Loucy (cell line): Measurements from ENCODE around the gene VPS52.
A peak's percentile ranks its signal among the peaks of the same experiment; 100 is the strongest.

Experiments
- H2AFZ ChIP-seq: fragments of 200-600 bp; sonication (generic); 2 replicates; pipeline ENCODE4 v1.6.0; 2016; ENCODE audit warnings: antibody characterized with exemption, mild to moderate bottlenecking, low read length, moderate library complexity
- H3F3A ChIP-seq: fragments of 200-600 bp; 2 replicates; pipeline ENCODE4 v1.6.0; 2016; ENCODE audit warnings: antibody characterized with exemption, low read depth, mild to moderate bottlenecking
- H3K27me3 ChIP-seq: fragments of 200-600 bp; sonication (generic); 2 replicates; pipeline ENCODE4 v1.6.1; 2014; ENCODE audit warnings: low read length, mild to moderate bottlenecking; ENCODE audit not compliant: insufficient read depth, poor library complexity, severe bottlenecking
- H3K36me3 ChIP-seq: fragments of 200-600 bp; sonication (generic); 2 replicates; pipeline ENCODE4 v1.6.1; 2016; ENCODE audit warnings: low read length; ENCODE audit not compliant: insufficient read depth
- H3K4me1 ChIP-seq: fragments of 200-600 bp; sonication (generic); 2 replicates; pipeline ENCODE4 v1.5.1; 2014; ENCODE audit warnings: low read length, mild to moderate bottlenecking; ENCODE audit not compliant: insufficient read depth, poor library complexity, severe bottlenecking
- H3K4me2 ChIP-seq: fragments of 200-600 bp; sonication (generic); 2 replicates; pipeline ENCODE4 v1.6.0; 2014; ENCODE audit warnings: antibody characterized with exemption, low read length, low read depth, mild to moderate bottlenecking; ENCODE audit not compliant: poor library complexity, severe bottlenecking
- H3K4me3 ChIP-seq: fragments of 200-600 bp; sonication (generic); 2 replicates; pipeline ENCODE4 v1.5.1; 2014; ENCODE audit warnings: low read length, mild to moderate bottlenecking, mixed read lengths; ENCODE audit not compliant: poor library complexity, severe bottlenecking
- H3K79me2 ChIP-seq: fragments of 200-600 bp; sonication (generic); 2 replicates; pipeline ENCODE4 v1.6.1; 2014; ENCODE audit warnings: low read length; ENCODE audit not compliant: insufficient read depth
- H3K9ac ChIP-seq: fragments of 200-600 bp; sonication (generic); 2 replicates; pipeline ENCODE4 v1.6.0; 2014; ENCODE audit warnings: mild to moderate bottlenecking, low read depth, low read length, moderate library complexity; ENCODE audit not compliant: poor library complexity, severe bottlenecking
- H3K9me2 ChIP-seq: fragments of 200-600 bp; sonication (generic); replicated peaks from 2 replicates; pipeline ENCODE4 v1.6.1; 2016; ENCODE audit warnings: low read depth, low read length, mixed read lengths
- H3K9me3 ChIP-seq: fragments of 200-600 bp; sonication (generic); 2 replicates; pipeline ENCODE4 v1.6.1; 2014; ENCODE audit warnings: mild to moderate bottlenecking, antibody characterized with exemption, low read length, low read depth; ENCODE audit not compliant: insufficient read depth
- H4K20me1 ChIP-seq: fragments of 200-600 bp; sonication (generic); 2 replicates; pipeline ENCODE4 v1.6.0; 2014; ENCODE audit warnings: antibody characterized with exemption, low read length, mild to moderate bottlenecking; ENCODE audit not compliant: insufficient read depth, poor library complexity, severe bottlenecking
- EZH2phosphoT487 ChIP-seq: fragments of 200-600 bp; IDR thresholded peaks from 2 replicates; pipeline ENCODE4 v1.6.1; 2018; ENCODE audit warnings: antibody characterized with exemption, mild to moderate bottlenecking, moderate library complexity, borderline replicate concordance
- TF ChIP-seq, protein P1 (sequence below): fragments of 200-600 bp; sonication (generic); conservative IDR thresholded peaks from 2 replicates; pipeline ENCODE4 v1.5.1; 2014; ENCODE audit warnings: mild to moderate bottlenecking, antibody characterized with exemption, low read length

VPS52 gene

DNA sequence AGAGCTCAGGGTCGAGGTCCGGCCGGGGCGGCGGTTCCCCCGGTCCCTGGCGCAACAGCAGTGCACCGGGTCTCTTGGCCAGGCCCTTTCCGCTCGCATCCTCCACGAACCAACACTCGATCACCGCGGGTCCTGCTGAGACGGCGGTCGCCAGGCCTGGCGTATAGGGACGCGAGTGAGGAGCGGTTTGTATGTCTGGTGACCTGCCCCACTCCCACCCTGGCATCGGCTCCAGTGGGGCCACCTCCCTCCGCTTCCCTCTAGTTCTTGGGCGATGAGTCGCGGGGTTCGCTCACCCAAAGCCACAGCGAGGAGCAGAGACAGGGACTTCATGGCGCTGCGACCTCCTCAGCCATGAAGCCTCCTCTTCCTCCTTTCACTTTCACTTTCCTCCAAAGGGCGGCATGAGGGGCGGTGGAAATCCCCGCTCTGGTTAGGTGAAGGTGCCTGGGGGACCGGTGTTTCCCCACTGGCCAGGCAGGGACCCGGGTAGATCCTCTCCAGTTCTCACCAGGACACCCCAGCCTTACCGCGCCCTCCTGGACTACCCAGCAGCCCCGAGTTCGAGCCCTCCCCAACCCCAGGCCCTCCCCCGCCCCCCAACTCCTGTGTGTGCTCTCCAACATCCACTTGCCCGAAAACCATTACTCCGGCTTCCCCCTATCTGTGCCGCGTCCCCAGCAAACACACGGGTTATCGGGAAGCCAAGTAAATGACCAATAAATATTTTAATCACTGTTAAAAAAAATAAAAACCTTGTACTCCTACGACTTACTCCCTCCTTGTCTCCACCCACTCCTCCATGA lies 42.2 kb upstream of the VPS52 start, which contains the start of gene TAPBP:
TAPBP (minus strand) TSS at position 370 of the 806 bp plus-strand sequence; CDS start at position 333, 37 bp downstream.
- Histone ChIP-seq H3K36me3 (peaks cover 4% of the 10 kb centered on the region; the same call in 1 of the 2 replicates), H3F3A (peaks cover 6% of the 10 kb centered on the region; the same call in 1 of the 2 replicates), H4K20me1 (peaks cover 35% of the 10 kb centered on the region), H3K9me3 (no peaks in the 10 kb centered on the region), H3K4me3 (peak within 1 kb of the TSS; percentile 94), H3K79me2 (peaks cover 67% of the 10 kb centered on the region), H3K4me2 (peak within 1 kb of the TSS; percentile 95), H2AFZ (peak within 1 kb of the TSS; percentile 79), H3K9me2 (no peaks in the 10 kb centered on the region), H3K9ac (peak within 1 kb of the TSS; percentile 93), H3K27me3 (no peaks in the 10 kb centered on the region), H3K4me1 (peaks cover 33% of the 10 kb centered on the region)
- TF ChIP-seq, protein P1, sequence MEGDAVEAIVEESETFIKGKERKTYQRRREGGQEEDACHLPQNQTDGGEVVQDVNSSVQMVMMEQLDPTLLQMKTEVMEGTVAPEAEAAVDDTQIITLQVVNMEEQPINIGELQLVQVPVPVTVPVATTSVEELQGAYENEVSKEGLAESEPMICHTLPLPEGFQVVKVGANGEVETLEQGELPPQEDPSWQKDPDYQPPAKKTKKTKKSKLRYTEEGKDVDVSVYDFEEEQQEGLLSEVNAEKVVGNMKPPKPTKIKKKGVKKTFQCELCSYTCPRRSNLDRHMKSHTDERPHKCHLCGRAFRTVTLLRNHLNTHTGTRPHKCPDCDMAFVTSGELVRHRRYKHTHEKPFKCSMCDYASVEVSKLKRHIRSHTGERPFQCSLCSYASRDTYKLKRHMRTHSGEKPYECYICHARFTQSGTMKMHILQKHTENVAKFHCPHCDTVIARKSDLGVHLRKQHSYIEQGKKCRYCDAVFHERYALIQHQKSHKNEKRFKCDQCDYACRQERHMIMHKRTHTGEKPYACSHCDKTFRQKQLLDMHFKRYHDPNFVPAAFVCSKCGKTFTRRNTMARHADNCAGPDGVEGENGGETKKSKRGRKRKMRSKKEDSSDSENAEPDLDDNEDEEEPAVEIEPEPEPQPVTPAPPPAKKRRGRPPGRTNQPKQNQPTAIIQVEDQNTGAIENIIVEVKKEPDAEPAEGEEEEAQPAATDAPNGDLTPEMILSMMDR: no peak
- TF ChIP-seq EZH2phosphoT487: no peak

DNA sequence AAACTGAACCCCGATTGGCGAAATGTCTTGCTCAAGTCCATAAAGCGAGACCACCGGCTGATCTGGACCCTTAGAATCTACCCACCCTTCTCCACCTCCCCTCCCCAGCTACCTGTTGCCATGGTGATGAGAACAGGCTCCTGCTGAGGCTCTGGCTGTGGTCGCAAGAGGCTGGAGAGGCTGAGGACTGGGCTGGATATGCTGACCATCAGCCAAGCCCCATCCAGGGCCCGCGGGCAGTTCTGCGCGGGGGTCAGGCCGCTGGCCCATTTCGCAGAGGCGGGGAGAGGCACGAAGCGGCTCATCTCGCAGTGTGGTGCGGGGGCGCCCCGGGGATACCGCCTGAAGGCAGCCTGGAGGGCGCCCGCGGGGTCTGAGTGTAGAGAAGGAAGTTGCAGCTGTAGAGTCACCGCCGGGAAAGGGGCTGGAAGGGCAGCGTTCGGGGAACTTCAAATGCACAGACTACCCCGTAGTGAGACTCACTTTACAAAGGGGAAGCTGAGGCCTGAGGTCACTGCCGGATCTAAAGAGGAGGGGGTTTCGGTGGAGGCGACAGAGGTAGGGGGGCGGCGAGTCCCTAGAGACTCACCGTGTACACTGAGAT lies 41.5 kb upstream of the VPS52 start:
- Histone ChIP-seq H3K4me2 (peak overlapping the region; percentile 95), H3K9me3 (no peaks in the 10 kb centered on the region), H3K27me3 (no peaks in the 10 kb centered on the region), H3F3A (peaks cover 1% of the 10 kb centered on the region; the same call in 1 of the 2 replicates), H4K20me1 (peaks cover 35% of the 10 kb centered on the region), H3K4me1 (peaks cover 26% of the 10 kb centered on the region), H3K9me2 (no peaks in the 10 kb centered on the region), H3K79me2 (peaks cover 67% of the 10 kb centered on the region), H2AFZ (peak overlapping the region; percentile 79), H3K9ac (peak overlapping the region; percentile 93), H3K36me3 (no peaks in the 10 kb centered on the region), H3K4me3 (peak overlapping the region; percentile 94)
- no peak for TF ChIP-seq EZH2phosphoT487
- TF ChIP-seq, protein P1: no peak

DNA sequence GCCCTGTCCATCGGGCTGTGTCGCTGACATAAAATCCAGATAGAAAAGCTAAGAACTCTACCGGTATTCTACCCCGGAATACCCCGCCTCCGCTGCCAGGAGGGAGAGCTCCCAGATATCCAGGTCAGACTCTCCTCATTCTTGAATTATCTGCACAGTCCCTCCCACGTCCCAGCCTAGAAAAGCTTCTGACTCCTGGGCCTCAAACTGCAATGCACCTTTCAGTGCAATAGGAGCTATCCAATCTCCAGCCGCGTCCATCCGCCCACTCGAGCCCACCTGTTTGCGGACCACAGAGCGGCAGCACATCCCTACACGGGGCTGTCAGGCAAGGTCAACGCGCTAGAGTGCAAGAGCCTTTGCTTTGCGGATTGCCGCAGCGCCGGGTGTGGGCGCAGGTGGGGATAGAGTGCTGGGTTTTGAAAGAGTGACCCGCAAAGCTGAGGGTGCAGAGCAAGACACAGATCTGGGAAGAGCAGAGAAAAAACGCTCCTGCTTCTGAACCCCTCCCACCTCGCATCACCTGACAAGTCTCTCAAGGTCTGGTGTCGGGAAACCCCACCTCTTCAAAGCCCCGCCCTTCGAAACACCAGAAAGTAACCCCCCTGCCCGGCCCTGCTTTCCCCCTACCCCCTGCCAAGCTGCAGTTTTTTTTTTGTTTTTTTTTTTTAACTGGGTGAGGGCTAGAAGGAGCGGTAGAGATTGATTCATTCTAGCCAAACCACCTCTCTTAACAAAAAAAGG lies 40.9 kb upstream of the VPS52 start:
- Histone ChIP-seq H3F3A (no peaks in the 10 kb centered on the region), H3K9me3 (no peaks in the 10 kb centered on the region), H3K27me3 (no peaks in the 10 kb centered on the region), H3K79me2 (peaks cover 72% of the 10 kb centered on the region), H3K4me1 (peaks cover 24% of the 10 kb centered on the region), H4K20me1 (peaks cover 35% of the 10 kb centered on the region), H3K9ac (peak overlapping the region; percentile 93), H3K4me3 (peak overlapping the region; percentile 94), H3K36me3 (no peaks in the 10 kb centered on the region), H2AFZ (no peak overlapping the region), H3K4me2 (peak overlapping the region; percentile 95), H3K9me2 (no peaks in the 10 kb centered on the region)
- TF ChIP-seq, protein P1: no peak
- no peak for TF ChIP-seq EZH2phosphoT487
